Stimulated activated naive CD8-positive, alpha-beta T cell treated with anti-CD3 and anti-CD28 coated beads, Interleukin-15, Interleukin-2, amounts not matched to agents 100 ng/mL and 50 ng/mL, for 24 hours (primary cell): ENCODE measurements around the gene ERI3.

ENCODE experiments used
- H3K27ac Mint-ChIP-seq: one replicate; pipeline ENCODE4 v1.8.0; 2021; ENCODE audit warnings: mild to moderate bottlenecking, mixed read lengths
- H3K27me3 Mint-ChIP-seq: one replicate; pipeline ENCODE4 v1.8.0; 2021; ENCODE audit warnings: mixed read lengths
- H3K36me3 Mint-ChIP-seq: one replicate; pipeline ENCODE4 v1.8.0; 2021; ENCODE audit warnings: low read depth, mixed read lengths
- H3K4me1 Mint-ChIP-seq: one replicate; pipeline ENCODE4 v1.8.0; 2021; ENCODE audit warnings: low read depth, mixed read lengths
- H3K4me3 Mint-ChIP-seq: one replicate; pipeline ENCODE4 v1.8.0; 2021; ENCODE audit warnings: mild to moderate bottlenecking, mixed read lengths
- H3K9me3 Mint-ChIP-seq: one replicate; pipeline ENCODE4 v1.8.0; 2021; ENCODE audit warnings: mixed read lengths

ERI3 gene

GRCh38 chr1:44354840-44355581 is at the start of gene ERI3:
ERI3 (minus strand) TSS chr1:44355257; CDS start chr1:44355026, 231 bp downstream.
- peaks cover 11% of the 10 kb centered on the region for H3K36me3 Mint-ChIP-seq
- no peaks in the 10 kb centered on the region for H3K9me3 Mint-ChIP-seq
- peak within 1 kb of the TSS; percentile 83 for H3K27ac Mint-ChIP-seq
- no peaks in the 10 kb centered on the region for H3K27me3 Mint-ChIP-seq
- H3K4me3 Mint-ChIP-seq = peak within 1 kb of the TSS; percentile 94
- H3K4me1 Mint-ChIP-seq = peaks cover 30% of the 10 kb centered on the region

- Mint-ChIP-seq H3K4me1 (peaks cover 20% of the 10 kb centered on the region), H3K4me3 (no peak overlapping the region)
These were observed 46.5 kb upstream of the ERI3 start for GRCh38 chr1:44401256-44402228.

GRCh38 chr1:44390277-44390676 is 35.2 kb upstream of the ERI3 start:
- no peaks in the 10 kb centered on the region for H3K36me3 Mint-ChIP-seq
- H3K9me3 Mint-ChIP-seq = no peaks in the 10 kb centered on the region
- no peaks in the 10 kb centered on the region for H3K4me1 Mint-ChIP-seq
- peaks cover 20% of the 10 kb centered on the region for H3K27me3 Mint-ChIP-seq
- H3K27ac Mint-ChIP-seq = no peak overlapping the region
- H3K4me3 Mint-ChIP-seq = no peak overlapping the region

More at GRCh38 chr1:44401256-44402228, 46.5 kb upstream of the ERI3 start:
- peaks cover 3% of the 10 kb centered on the region for H3K9me3 Mint-ChIP-seq
- H3K27ac Mint-ChIP-seq = no peak overlapping the region
- peaks cover 76% of the 10 kb centered on the region for H3K27me3 Mint-ChIP-seq
- H3K36me3 Mint-ChIP-seq = no peaks in the 10 kb centered on the region

- peaks cover 16% of the 10 kb centered on the region for H3K27me3 Mint-ChIP-seq
- H3K36me3 Mint-ChIP-seq = no peaks in the 10 kb centered on the region
- no peaks in the 10 kb centered on the region for H3K9me3 Mint-ChIP-seq
- no peak overlapping the region for H3K4me3 Mint-ChIP-seq
- no peaks in the 10 kb centered on the region for H3K4me1 Mint-ChIP-seq
- H3K27ac Mint-ChIP-seq = no peak overlapping the region
These were observed 34.4 kb upstream of the ERI3 start for GRCh38 chr1:44389437-44389836.

- peaks cover 9% of the 10 kb centered on the region for H3K27me3 Mint-ChIP-seq
- H3K36me3 Mint-ChIP-seq = no peaks in the 10 kb centered on the region
- no peaks in the 10 kb centered on the region for H3K4me1 Mint-ChIP-seq
- no peak overlapping the region for H3K27ac Mint-ChIP-seq
- no peak overlapping the region for H3K4me3 Mint-ChIP-seq
- H3K9me3 Mint-ChIP-seq = no peaks in the 10 kb centered on the region
These were observed 33.5 kb upstream of the ERI3 start for GRCh38 chr1:44388551-44388950.

GRCh38 chr1:44380666-44381177 is 25.7 kb upstream of the ERI3 start:
- H3K27ac Mint-ChIP-seq = no peak overlapping the region
- H3K36me3 Mint-ChIP-seq = no peaks in the 10 kb centered on the region
- no peak overlapping the region for H3K4me3 Mint-ChIP-seq
- H3K27me3 Mint-ChIP-seq = no peaks in the 10 kb centered on the region
- H3K9me3 Mint-ChIP-seq = no peaks in the 10 kb centered on the region
- H3K4me1 Mint-ChIP-seq = no peaks in the 10 kb centered on the region

- Mint-ChIP-seq H3K36me3 (no peaks in the 10 kb centered on the region), H3K4me1 (no peaks in the 10 kb centered on the region), H3K9me3 (no peaks in the 10 kb centered on the region), H3K27ac (no peak overlapping the region), H3K27me3 (no peaks in the 10 kb centered on the region), H3K4me3 (no peak overlapping the region)
These were observed 23.1 kb upstream of the ERI3 start for GRCh38 chr1:44377925-44378784.

- H3K27ac Mint-ChIP-seq = no peak overlapping the region
- no peaks in the 10 kb centered on the region for H3K27me3 Mint-ChIP-seq
- no peaks in the 10 kb centered on the region for H3K9me3 Mint-ChIP-seq
- no peaks in the 10 kb centered on the region for H3K36me3 Mint-ChIP-seq
- H3K4me1 Mint-ChIP-seq = no peaks in the 10 kb centered on the region
- H3K4me3 Mint-ChIP-seq = no peak overlapping the region
These were observed 20.5 kb upstream of the ERI3 start for GRCh38 chr1:44375547-44375946.

- H3K4me1 Mint-ChIP-seq = no peaks in the 10 kb centered on the region
- H3K27ac Mint-ChIP-seq = no peak overlapping the region
- no peaks in the 10 kb centered on the region for H3K36me3 Mint-ChIP-seq
- H3K27me3 Mint-ChIP-seq = no peaks in the 10 kb centered on the region
- no peak overlapping the region for H3K4me3 Mint-ChIP-seq
- H3K9me3 Mint-ChIP-seq = no peaks in the 10 kb centered on the region
These were observed 16.1 kb upstream of the ERI3 start for GRCh38 chr1:44371206-44371605.

- H3K27me3 Mint-ChIP-seq = no peaks in the 10 kb centered on the region
- no peak overlapping the region for H3K27ac Mint-ChIP-seq
- H3K9me3 Mint-ChIP-seq = no peaks in the 10 kb centered on the region
- H3K4me3 Mint-ChIP-seq = no peak overlapping the region
- H3K4me1 Mint-ChIP-seq = no peaks in the 10 kb centered on the region
- H3K36me3 Mint-ChIP-seq = no peaks in the 10 kb centered on the region
These were observed 13.6 kb upstream of the ERI3 start for GRCh38 chr1:44368471-44369151.

GRCh38 chr1:44367944-44368343 is 12.9 kb upstream of the ERI3 start:
- no peaks in the 10 kb centered on the region for H3K4me1 Mint-ChIP-seq
- no peaks in the 10 kb centered on the region for H3K27me3 Mint-ChIP-seq
- no peak overlapping the region for H3K4me3 Mint-ChIP-seq
- no peaks in the 10 kb centered on the region for H3K9me3 Mint-ChIP-seq
- H3K27ac Mint-ChIP-seq = no peak overlapping the region
- H3K36me3 Mint-ChIP-seq = no peaks in the 10 kb centered on the region

GRCh38 chr1:44366371-44366975 is 11.4 kb upstream of the ERI3 start:
- no peaks in the 10 kb centered on the region for H3K36me3 Mint-ChIP-seq
- H3K4me1 Mint-ChIP-seq = no peaks in the 10 kb centered on the region
- H3K4me3 Mint-ChIP-seq = no peak overlapping the region
- H3K27ac Mint-ChIP-seq = no peak overlapping the region
- H3K9me3 Mint-ChIP-seq = no peaks in the 10 kb centered on the region
- no peaks in the 10 kb centered on the region for H3K27me3 Mint-ChIP-seq

- H3K4me1 Mint-ChIP-seq = no peaks in the 10 kb centered on the region
These were observed 6.4 kb upstream of the ERI3 start for GRCh38 chr1:44361478-44361877.

More at GRCh38 chr1:44361478-44361877, 6.4 kb upstream of the ERI3 start:
- no peaks in the 10 kb centered on the region for H3K9me3 Mint-ChIP-seq
- H3K27me3 Mint-ChIP-seq = no peaks in the 10 kb centered on the region
- no peak overlapping the region for H3K27ac Mint-ChIP-seq
- H3K4me3 Mint-ChIP-seq = no peak overlapping the region
- no peaks in the 10 kb centered on the region for H3K36me3 Mint-ChIP-seq
